Adrenal gland (tissue), 12 donors: ENCODE measurements around the gene PLEKHH1. TPM values are rescaled to one million over a fixed set of nuclear protein-coding genes. Genes with fewer than 3 reads are reported as not detected.
A peak's percentile ranks its signal among the peaks of the same experiment; 100 is the strongest.

ENCODE experiments used
- DNase-seq, 7 donors: peaks; one replicate each; pipeline ENCODE4 v3.0.0-alpha.2; 2019 to 2020
- H3K27ac ChIP-seq, 5 donors: fragments of 200-600 bp; sonication (generic) in 4 of 5; 1 replicate in 3 of 5; 2 replicates in 2 of 5; pipeline versions ENCODE4 v1.5.1 to v1.8.0; 2016 to 2020; ENCODE audit warnings: mild to moderate bottlenecking in 1 of 5
- H3K27me3 ChIP-seq: fragments of 200-600 bp; 2 replicates; pipeline ENCODE4 v1.8.0; 2021
- H3K36me3 ChIP-seq, 2 donors: fragments of 200-600 bp; replicated peaks in 1 of 2; 1 replicate in 1 of 2; 2 replicates in 1 of 2; pipeline versions ENCODE4 v1.5.1 to v1.8.0; 2018 to 2022
- H3K4me1 ChIP-seq, 2 donors: fragments of 200-600 bp; replicated peaks in 1 of 2; 1 replicate in 1 of 2; 2 replicates in 1 of 2; pipeline versions ENCODE4 v1.5.1 to v1.8.0; 2018 to 2021
- H3K4me3 ChIP-seq, 4 donors: fragments of 200-600 bp; sonication (generic) in 3 of 4; one replicate each; pipeline ENCODE4 v1.5.1; 2016 to 2018
- H3K9me3 ChIP-seq, 3 donors: fragments of 200-600 bp; sonication (generic) in 1 of 3; replicated peaks in 1 of 3; 1 replicate in 2 of 3; 2 replicates in 1 of 3; pipeline versions ENCODE4 v1.5.1 to v1.8.0; 2016 to 2021
- CTCF ChIP-seq, 6 experiments: fragments of 450-650 bp in 4 of 6; fragments of 200-600 bp in 2 of 6; sonication (generic) in 1 of 6; IDR thresholded peaks; 1 replicate in 5 of 6; 2 replicates in 1 of 6; pipeline versions ENCODE4 v1.5.1 to v1.8.0; 2016 to 2021; ENCODE audit warnings: antibody characterized with exemption in 6 of 6, mild to moderate bottlenecking in 2 of 6, moderate library complexity in 1 of 6
- POLR2A ChIP-seq, 2 donors: fragments of 450-650 bp; IDR thresholded peaks; one replicate each; pipeline ENCODE4 v1.6.1; 2017; ENCODE audit warnings: antibody characterized with exemption in 2 of 2, mild to moderate bottlenecking in 2 of 2, moderate library complexity in 1 of 2
- WGBS, 4 donors: extraction: QIAGEN DNeasy Blood & Tissue Kit in 2 of 4; methylation state at CpG; one replicate each; pipeline versions ENCODE4 v1.1.5 to v1.1.7; 2013 to 2017; 5-methylcytosine and 5-hydroxymethylcytosine counted together
- intact Hi-C, 2 donors: fragments of 100-400 bp; cut with DNase I; formaldehyde crosslinking; loops; one replicate each; pipeline versions ENCODE4 v1.14.1 to v1.15.0; 2022 to 2023
- polyA plus RNA-seq, 3 donors: library from polyadenylated mRNA; stranded (reverse); fragments of 200-250 nt in 2 of 3; fragments of 350-450 nt in 1 of 3; fragmentation: Illumina TruSeq in 1 of 3; extraction: RNeasy Lipid Tissue Mini Kit (QIAGEN cat#74804) in 1 of 3; gene quantifications; one replicate each; pipeline ENCODE4 v1.2.3, GENCODE V29; 2013 to 2014
- total RNA-seq, 9 donors: library from RNA; depleted of rRNA in 4 of 9; stranded (reverse); fragments of >200 nt in 4 of 9; fragments of 120-200 nt in 1 of 9; fragmentation: NEBNext Ultra II Directional in 1 of 9; extraction: Animal tissue kit (Norgen Biotek cat#: 25700) in 1 of 9; gene quantifications; one replicate each; pipeline versions ENCODE4 v1.1.0 to v1.2.4, GENCODE V29; 2013 to 2023
- donor health status: healthy with polysubstance abuse.
- donor health status: Bipolar disorder and iron deficiency.
- donor health status: DM: yes; HTN: yes; CAD: no.
- donor health status: DM: no; HTN: no; CAD: no.
- donor health status: DM: no; HTN: no; CAD: no.
- donor health status: DM: yes; HTN: yes; CAD: no.

Gene PLEKHH1
- total and polyA plus RNA-seq, 12 donors: 8.3 to 50.4 (median 20.2) TPM

- Histone ChIP-seq H3K4me3 (no peak overlapping the region), H3K9me3 (no peaks in the 10 kb centered on the region), H3K27me3 (no peaks in the 10 kb centered on the region), H3K4me1 (peaks cover 0 to 24% of the 10 kb centered on the region in 2 donors), H3K27ac (no peak overlapping the region), H3K36me3 (peaks cover 0 to 5% of the 10 kb centered on the region in 2 donors)
- WGBS, 4 donors: 74 to 89% (median 77%) methylated on average over 3 to 4 of the region's 4 CpGs
- TF ChIP-seq CTCF (IDR thresholded peaks at IDR 0.05): no peak
- TF ChIP-seq POLR2A (IDR thresholded peaks at IDR 0.05): no peak
- no peak for DNase-seq
- intact Hi-C loops: no loop called here
Measured at GRCh38 chr14:67486890-67487289, 46.2 kb upstream of the PLEKHH1 start.

GRCh38 chr14:67487332-67487731 lies 45.8 kb upstream of the PLEKHH1 start:
- TF ChIP-seq POLR2A (IDR thresholded peaks at IDR 0.05) (no peak), CTCF (IDR thresholded peaks at IDR 0.05) (no peak)
- no peak for DNase-seq

GRCh38 chr14:67487937-67488893 lies 44.9 kb upstream of the PLEKHH1 start, which contains the start of gene TMEM229B:
Gene TMEM229B (minus strand): TSS chr14:67488721. CDS start chr14:67473923, 14,798 bp downstream.
- H3K27me3 ChIP-seq: no peaks in the 10 kb centered on the region
- TF ChIP-seq CTCF (IDR thresholded peaks at IDR 0.05) (no peak), POLR2A (IDR thresholded peaks at IDR 0.05) (no peak)
- H3K9me3 ChIP-seq: peaks cover 0 to 2% (median 0%) of the 10 kb centered on the region in 3 donors
- 44 to 65% (median 50%) methylated on average over 11 to 13 of the region's 13 CpGs for WGBS, 4 donors
- peak within 1 kb of the TSS in 3 of 5 donors; percentile 41 to 86 (median 67) for H3K27ac ChIP-seq
- H3K4me1 ChIP-seq: peaks cover 0 to 24% of the 10 kb centered on the region in 2 donors
- intact Hi-C loops: no loop called here
- DNase-seq: peak in 6 of 7 donors; percentile 27 to 74 (median 53)
- H3K36me3 ChIP-seq: peaks cover 0 to 5% of the 10 kb centered on the region in 2 donors
- peak within 1 kb of the TSS in 2 of 4 donors; percentile 8 to 53 for H3K4me3 ChIP-seq

More at GRCh38 chr14:67487332-67487731, 45.8 kb upstream of the PLEKHH1 start:
- H3K27me3 ChIP-seq: no peaks in the 10 kb centered on the region
- peaks cover 0 to 24% of the 10 kb centered on the region in 2 donors for H3K4me1 ChIP-seq
- no peak overlapping the region for H3K27ac ChIP-seq
- intact Hi-C loops: no loop called here
- peaks cover 0 to 5% of the 10 kb centered on the region in 2 donors for H3K36me3 ChIP-seq
- H3K4me3 ChIP-seq: no peak overlapping the region
- H3K9me3 ChIP-seq: no peaks in the 10 kb centered on the region
- 66 to 84% (median 76%) methylated on average over 4 of the region's 4 CpGs for WGBS, 4 donors

GRCh38 chr14:67490196-67490595 lies 42.9 kb upstream of the PLEKHH1 start:
- H3K4me3 ChIP-seq: no peak overlapping the region
- TF ChIP-seq POLR2A (IDR thresholded peaks at IDR 0.05): no peak
- TF ChIP-seq CTCF (IDR thresholded peaks at IDR 0.05): no peak
- H3K27ac ChIP-seq: no peak overlapping the region
- peaks cover 0 to 5% of the 10 kb centered on the region in 2 donors for H3K36me3 ChIP-seq
- WGBS, 4 donors: 78 to 91% (median 87%) methylated on average over 3 to 4 of the region's 4 CpGs
- DNase-seq: no peak
- peaks cover 0 to 22% of the 10 kb centered on the region in 2 donors for H3K4me1 ChIP-seq
- intact Hi-C loops: no loop called here
- peaks cover 0 to 6% (median 0%) of the 10 kb centered on the region in 3 donors for H3K9me3 ChIP-seq
- H3K27me3 ChIP-seq: no peaks in the 10 kb centered on the region
